ENCODE results near the gene DNAJB6. TPM values are rescaled to one million over a fixed set of nuclear protein-coding genes. Genes with fewer than 3 reads are reported as not detected.

Gene DNAJB6
- polyA plus RNA-seq, 1 experiment: 188 TPM

GRCh38 chr7:157458254-157458633 lies 121.4 kb downstream of the DNAJB6 start:
- Histone ChIP-seq H3K27ac (ENCODE audit: low read depth, low read length) (no peak overlapping the region), H3K9me3 (ENCODE audit: control insufficient read depth, insufficient read depth, low read length) (peaks cover 3% of the 10 kb centered on the region; the same call in 1 of the 2 replicates), H3K4me3 (ENCODE audit: low read depth, low read length) (no peak overlapping the region), H3K27me3 (ENCODE audit: control insufficient read depth, insufficient read depth, low read length) (peaks cover 3% of the 10 kb centered on the region)
- no peak for TF ChIP-seq CTCF (IDR thresholded peaks at IDR 0.05; ENCODE audit: low read depth, low read length)
- ChIA-PET CTCF (no interaction called here), POLR2A (no interaction called here)
- no peak for DNase-seq (ENCODE audit: low read depth, low spot score)

- POLR2A ChIA-PET: no interaction called here
Measured at GRCh38 chr7:157459966-157460365, 123.2 kb downstream of the DNAJB6 start.

GRCh38 chr7:157460721-157461120 lies 123.9 kb downstream of the DNAJB6 start:
- H3K27ac ChIP-seq (ENCODE audit: low read depth, low read length): no peak overlapping the region
- no peak for DNase-seq (ENCODE audit: low read depth, low spot score)
- H3K4me3 ChIP-seq (ENCODE audit: low read depth, low read length): no peak overlapping the region
- ChIA-PET CTCF (no interaction called here), POLR2A (no interaction called here)
- TF ChIP-seq CTCF (IDR thresholded peaks at IDR 0.05; ENCODE audit: low read depth, low read length): no peak
- H3K27me3 ChIP-seq (ENCODE audit: control insufficient read depth, insufficient read depth, low read length): peaks cover 12% of the 10 kb centered on the region
- peaks cover 3% of the 10 kb centered on the region; the same call in 1 of the 2 replicates for H3K9me3 ChIP-seq (ENCODE audit: control insufficient read depth, insufficient read depth, low read length)

More at GRCh38 chr7:157459966-157460365, 123.2 kb downstream of the DNAJB6 start:
- CTCF ChIA-PET: no interaction called here
- no peak for DNase-seq (ENCODE audit: low read depth, low spot score)
- Histone ChIP-seq H3K4me3 (ENCODE audit: low read depth, low read length) (no peak overlapping the region), H3K27me3 (ENCODE audit: control insufficient read depth, insufficient read depth, low read length) (peaks cover 6% of the 10 kb centered on the region), H3K9me3 (ENCODE audit: control insufficient read depth, insufficient read depth, low read length) (peaks cover 3% of the 10 kb centered on the region; the same call in 1 of the 2 replicates), H3K27ac (ENCODE audit: low read depth, low read length) (no peak overlapping the region)
- TF ChIP-seq CTCF (IDR thresholded peaks at IDR 0.05; ENCODE audit: low read depth, low read length): no peak

- H3K9me3 ChIP-seq (ENCODE audit: control insufficient read depth, insufficient read depth, low read length): peaks cover 3% of the 10 kb centered on the region; the same call in 1 of the 2 replicates
- peaks cover 20% of the 10 kb centered on the region for H3K27me3 ChIP-seq (ENCODE audit: control insufficient read depth, insufficient read depth, low read length)
- CTCF ChIA-PET: no interaction called here
- no peak for TF ChIP-seq CTCF (IDR thresholded peaks at IDR 0.05; ENCODE audit: low read depth, low read length)
- POLR2A ChIA-PET: no interaction called here
- H3K4me3 ChIP-seq (ENCODE audit: low read depth, low read length): no peak overlapping the region
- no peak overlapping the region for H3K27ac ChIP-seq (ENCODE audit: low read depth, low read length)
- DNase-seq (ENCODE audit: low read depth, low spot score): no peak
Measured at GRCh38 chr7:157461573-157462418, 125.0 kb downstream of the DNAJB6 start.

GRCh38 chr7:157462419-157462771 lies 125.6 kb downstream of the DNAJB6 start:
- Histone ChIP-seq H3K4me3 (ENCODE audit: low read depth, low read length) (no peak overlapping the region), H3K27ac (ENCODE audit: low read depth, low read length) (no peak overlapping the region), H3K27me3 (ENCODE audit: control insufficient read depth, insufficient read depth, low read length) (peaks cover 22% of the 10 kb centered on the region), H3K9me3 (ENCODE audit: control insufficient read depth, insufficient read depth, low read length) (peaks cover 1% of the 10 kb centered on the region; the same call in 1 of the 2 replicates)
- no peak for DNase-seq (ENCODE audit: low read depth, low spot score)
- POLR2A ChIA-PET: no interaction called here
- CTCF ChIA-PET: no interaction called here
- no peak for TF ChIP-seq CTCF (IDR thresholded peaks at IDR 0.05; ENCODE audit: low read depth, low read length)
